ENCODE data around the gene LUC7L3.

LUC7L3 gene

GRCh38 chr17:50682938-50683337 lies 36.5 kb upstream of the LUC7L3 start:
- no peak for DNase-seq (ENCODE audit: low spot score)
- peak overlapping the region; percentile 69; the same call in 1 of the 2 replicates for H3K27ac ChIP-seq
- TF ChIP-seq CTCF (conservative IDR thresholded peaks at IDR 0.05; ENCODE audit: low read depth): no peak
- ChIA-PET CTCF (interaction anchor here (0.6 kb wide), 1 partner anchor 150 kb away, joined by 4 read pairs; no protein-coding TSS in a partner anchor), POLR2A (ENCODE audit: low non-redundant PET) (no interaction called here)

- no peak for TF ChIP-seq CTCF (conservative IDR thresholded peaks at IDR 0.05; ENCODE audit: low read depth)
- POLR2A ChIA-PET (ENCODE audit: low non-redundant PET): no interaction called here
- CTCF ChIA-PET: interaction anchor here (1.8 kb wide), 1 partner anchor 52 kb away, joined by 7 read pairs; no protein-coding TSS in a partner anchor
- H3K27ac ChIP-seq: peak overlapping the region; percentile 69
- DNase-seq (ENCODE audit: low spot score): no peak
Measured at GRCh38 chr17:50683434-50684287, 35.7 kb upstream of the LUC7L3 start.

GRCh38 chr17:50684288-50684611 lies 35.2 kb upstream of the LUC7L3 start:
- DNase-seq (ENCODE audit: low spot score): no peak
- H3K27ac ChIP-seq: peak overlapping the region; percentile 69
- no peak for TF ChIP-seq CTCF (conservative IDR thresholded peaks at IDR 0.05; ENCODE audit: low read depth)
- ChIA-PET CTCF (interaction anchor here (0.6 to 1.8 kb wide), 3 partner anchors 11 to 295 kb away, joined by 3 to 7 read pairs (median 4); no protein-coding TSS in a partner anchor), POLR2A (ENCODE audit: low non-redundant PET) (no interaction called here)

GRCh38 chr17:50684612-50685333 lies 34.6 kb upstream of the LUC7L3 start:
- H3K27ac ChIP-seq: peak overlapping the region; percentile 69
- ChIA-PET CTCF (interaction anchor here (0.6 to 1.8 kb wide), 5 partner anchors 11 to 296 kb away, joined by 3 to 7 read pairs (median 3); no protein-coding TSS in a partner anchor), POLR2A (ENCODE audit: low non-redundant PET) (interaction anchor here (0.6 kb wide), 1 partner anchor 75 kb away, joined by 3 read pairs; no protein-coding TSS in a partner anchor)
- no peak for TF ChIP-seq CTCF (conservative IDR thresholded peaks at IDR 0.05; ENCODE audit: low read depth)
- DNase-seq (ENCODE audit: low spot score): no peak

- no peak for TF ChIP-seq CTCF (conservative IDR thresholded peaks at IDR 0.05; ENCODE audit: low read depth)
- no peak for DNase-seq (ENCODE audit: low spot score)
- H3K27ac ChIP-seq: peak overlapping the region; percentile 94
- ChIA-PET POLR2A (ENCODE audit: low non-redundant PET) (no interaction called here), CTCF (interaction anchor here (0.7 to 1.8 kb wide), 3 partner anchors 54 to 203 kb away, joined by 3 to 7 read pairs (median 3); no protein-coding TSS in a partner anchor)
Measured at GRCh38 chr17:50685334-50685665, 34.1 kb upstream of the LUC7L3 start.

GRCh38 chr17:50685691-50686493 lies 33.5 kb upstream of the LUC7L3 start:
- POLR2A ChIA-PET (ENCODE audit: low non-redundant PET): no interaction called here
- no peak for TF ChIP-seq CTCF (conservative IDR thresholded peaks at IDR 0.05; ENCODE audit: low read depth)
- H3K27ac ChIP-seq: peak overlapping the region; percentile 94
- no peak for DNase-seq (ENCODE audit: low spot score)
- CTCF ChIA-PET: interaction anchor here (0.7 to 1.1 kb wide), 3 partner anchors 10 to 204 kb away, joined by 3 to 5 read pairs (median 3); no protein-coding TSS in a partner anchor

All from RWPE1 (cell line).